Activated naive CD4-positive, alpha-beta T cell treated with anti-CD3 and anti-CD28 coated beads, Interleukin-2, amount 50 U/mL, for 24 hours (primary cell): Measurements from ENCODE around the gene RASL12.

Experiments used
- H3K27ac Mint-ChIP-seq: one replicate; pipeline ENCODE4 v1.8.0; 2021; ENCODE audit warnings: mild to moderate bottlenecking, mixed read lengths
- H3K27me3 Mint-ChIP-seq: one replicate; pipeline ENCODE4 v1.8.0; 2021; ENCODE audit warnings: mixed read lengths
- H3K36me3 Mint-ChIP-seq: one replicate; pipeline ENCODE4 v1.8.0; 2021; ENCODE audit warnings: mixed read lengths
- H3K4me1 Mint-ChIP-seq: one replicate; pipeline ENCODE4 v1.8.0; 2021; ENCODE audit warnings: mixed read lengths
- H3K4me3 Mint-ChIP-seq: one replicate; pipeline ENCODE4 v1.8.0; 2021; ENCODE audit warnings: mild to moderate bottlenecking, mixed read lengths
- H3K9me3 Mint-ChIP-seq: one replicate; pipeline ENCODE4 v1.8.0; 2021; ENCODE audit warnings: mixed read lengths

The RASL12 gene

GRCh38 chr15:65069779-65070546 lies 2.2 kb upstream of the RASL12 start:
- H3K27ac Mint-ChIP-seq = no peak overlapping the region
- H3K9me3 Mint-ChIP-seq = no peaks in the 10 kb centered on the region
- peaks cover 18% of the 10 kb centered on the region for H3K27me3 Mint-ChIP-seq
- no peaks in the 10 kb centered on the region for H3K36me3 Mint-ChIP-seq
- peaks cover 11% of the 10 kb centered on the region for H3K4me1 Mint-ChIP-seq
- no peak overlapping the region for H3K4me3 Mint-ChIP-seq

GRCh38 chr15:65069179-65069578 lies 1.4 kb upstream of the RASL12 start:
- H3K4me3 Mint-ChIP-seq = no peak overlapping the region
- H3K27me3 Mint-ChIP-seq = peaks cover 18% of the 10 kb centered on the region
- no peaks in the 10 kb centered on the region for H3K36me3 Mint-ChIP-seq

GRCh38 chr15:65068403-65068788 lies 605 bp upstream of the RASL12 start:
- Mint-ChIP-seq H3K36me3 (no peaks in the 10 kb centered on the region), H3K9me3 (no peaks in the 10 kb centered on the region), H3K4me3 (peak overlapping the region; percentile 4), H3K4me1 (peaks cover 11% of the 10 kb centered on the region), H3K27ac (no peak overlapping the region), H3K27me3 (peaks cover 18% of the 10 kb centered on the region)

More at GRCh38 chr15:65069179-65069578, 1.4 kb upstream of the RASL12 start:
- H3K9me3 Mint-ChIP-seq = no peaks in the 10 kb centered on the region
- H3K27ac Mint-ChIP-seq = no peak overlapping the region
- peaks cover 11% of the 10 kb centered on the region for H3K4me1 Mint-ChIP-seq

- Mint-ChIP-seq H3K4me3 (peak overlapping the region; percentile 5), H3K36me3 (no peaks in the 10 kb centered on the region), H3K27me3 (peaks cover 18% of the 10 kb centered on the region), H3K9me3 (no peaks in the 10 kb centered on the region), H3K4me1 (peaks cover 11% of the 10 kb centered on the region), H3K27ac (no peak overlapping the region)
Measured at GRCh38 chr15:65067317-65067644, 510 bp downstream of the RASL12 start.

GRCh38 chr15:65066635-65067316 lies 1.0 kb downstream of the RASL12 start:
- peaks cover 18% of the 10 kb centered on the region for H3K27me3 Mint-ChIP-seq
- no peaks in the 10 kb centered on the region for H3K9me3 Mint-ChIP-seq
- H3K4me1 Mint-ChIP-seq = peaks cover 11% of the 10 kb centered on the region
- H3K36me3 Mint-ChIP-seq = no peaks in the 10 kb centered on the region
- H3K27ac Mint-ChIP-seq = no peak overlapping the region
- peak overlapping the region; percentile 5 for H3K4me3 Mint-ChIP-seq

- Mint-ChIP-seq H3K4me3 (no peak overlapping the region), H3K27ac (peak overlapping the region; percentile 69), H3K4me1 (peaks cover 11% of the 10 kb centered on the region), H3K36me3 (no peaks in the 10 kb centered on the region), H3K9me3 (no peaks in the 10 kb centered on the region), H3K27me3 (peaks cover 18% of the 10 kb centered on the region)
Measured at GRCh38 chr15:65066001-65066634, 1.7 kb downstream of the RASL12 start.

GRCh38 chr15:65062726-65063125 lies 5.1 kb downstream of the RASL12 start:
- H3K36me3 Mint-ChIP-seq = no peaks in the 10 kb centered on the region
- peaks cover 12% of the 10 kb centered on the region for H3K27me3 Mint-ChIP-seq
- H3K4me3 Mint-ChIP-seq = no peak overlapping the region
- peaks cover 5% of the 10 kb centered on the region for H3K4me1 Mint-ChIP-seq
- H3K27ac Mint-ChIP-seq = no peak overlapping the region
- H3K9me3 Mint-ChIP-seq = no peaks in the 10 kb centered on the region

- Mint-ChIP-seq H3K9me3 (no peaks in the 10 kb centered on the region), H3K36me3 (no peaks in the 10 kb centered on the region), H3K27me3 (peaks cover 9% of the 10 kb centered on the region), H3K27ac (no peak overlapping the region), H3K4me3 (no peak overlapping the region), H3K4me1 (peaks cover under 1% of the 10 kb centered on the region)
Measured at GRCh38 chr15:65062061-65062460, 5.7 kb downstream of the RASL12 start.

GRCh38 chr15:65060641-65061397 lies 7.0 kb downstream of the RASL12 start:
- H3K27me3 Mint-ChIP-seq = peaks cover 6% of the 10 kb centered on the region
- no peaks in the 10 kb centered on the region for H3K36me3 Mint-ChIP-seq
- no peaks in the 10 kb centered on the region for H3K4me1 Mint-ChIP-seq
- H3K27ac Mint-ChIP-seq = no peak overlapping the region
- no peak overlapping the region for H3K4me3 Mint-ChIP-seq
- no peaks in the 10 kb centered on the region for H3K9me3 Mint-ChIP-seq

GRCh38 chr15:65059931-65060596 lies 7.7 kb downstream of the RASL12 start:
- H3K4me1 Mint-ChIP-seq = no peaks in the 10 kb centered on the region
- no peaks in the 10 kb centered on the region for H3K9me3 Mint-ChIP-seq
- no peaks in the 10 kb centered on the region for H3K27me3 Mint-ChIP-seq
- no peak overlapping the region for H3K4me3 Mint-ChIP-seq
- no peak overlapping the region for H3K27ac Mint-ChIP-seq
- H3K36me3 Mint-ChIP-seq = no peaks in the 10 kb centered on the region

- no peaks in the 10 kb centered on the region for H3K36me3 Mint-ChIP-seq
Measured at GRCh38 chr15:65059369-65059750, 8.4 kb downstream of the RASL12 start.

GRCh38 chr15:65058394-65059368 lies 9.1 kb downstream of the RASL12 start:
- H3K4me3 Mint-ChIP-seq = no peak overlapping the region
- H3K27ac Mint-ChIP-seq = no peak overlapping the region
- H3K4me1 Mint-ChIP-seq = no peaks in the 10 kb centered on the region
- no peaks in the 10 kb centered on the region for H3K9me3 Mint-ChIP-seq
- no peaks in the 10 kb centered on the region for H3K27me3 Mint-ChIP-seq
- H3K36me3 Mint-ChIP-seq = no peaks in the 10 kb centered on the region

More at GRCh38 chr15:65059369-65059750, 8.4 kb downstream of the RASL12 start:
- Mint-ChIP-seq H3K4me1 (no peaks in the 10 kb centered on the region), H3K27me3 (no peaks in the 10 kb centered on the region), H3K27ac (no peak overlapping the region), H3K4me3 (no peak overlapping the region), H3K9me3 (no peaks in the 10 kb centered on the region)

- no peaks in the 10 kb centered on the region for H3K27me3 Mint-ChIP-seq
- H3K27ac Mint-ChIP-seq = no peak overlapping the region
- no peaks in the 10 kb centered on the region for H3K9me3 Mint-ChIP-seq
- H3K36me3 Mint-ChIP-seq = no peaks in the 10 kb centered on the region
- no peaks in the 10 kb centered on the region for H3K4me1 Mint-ChIP-seq
- H3K4me3 Mint-ChIP-seq = no peak overlapping the region
Measured at GRCh38 chr15:65057549-65057940, 10.2 kb downstream of the RASL12 start.

- Mint-ChIP-seq H3K27ac (no peak overlapping the region), H3K4me3 (no peak overlapping the region), H3K4me1 (no peaks in the 10 kb centered on the region), H3K9me3 (no peaks in the 10 kb centered on the region), H3K36me3 (no peaks in the 10 kb centered on the region), H3K27me3 (no peaks in the 10 kb centered on the region)
Measured at GRCh38 chr15:65056868-65057548, 10.8 kb downstream of the RASL12 start.
